ENCODE results near the gene URI1.
"Not testable (repeated sequence)": the region's sequence is repeated elsewhere in the genome, so short reads cannot be mapped to it uniquely, and the experiment has no call there.

URI1 gene

GRCh38 chr19:29946645-29947044, 4.6 kb downstream of the URI1 start:
- no peak overlapping the region for H3K4me3 ChIP-seq (IDR thresholded peaks at IDR 0.05; ENCODE audit: insufficient read depth, low read depth, low read length)
- H2AFZ ChIP-seq (ENCODE audit: low read depth), result no peak overlapping the region
- H3K4me1 ChIP-seq (ENCODE audit: low read depth, poor library complexity, severe bottlenecking), result peaks cover 26% of the 10 kb centered on the region
- H3K9ac ChIP-seq, result no peak overlapping the region
- no peaks in the 10 kb centered on the region for H3K27me3 ChIP-seq (ENCODE audit: insufficient read depth, low read depth)
- H3K4me2 ChIP-seq, result 0 out of 2 replicates have a peak overlapping the region, but pooled peaks have one; percentile 5
- H3K79me2 ChIP-seq (ENCODE audit: insufficient read depth, low read depth), result peaks cover 82% of the 10 kb centered on the region
- no peak for TF ChIP-seq CTCF (conservative IDR thresholded peaks at IDR 0.05; ENCODE audit: low read depth, low read length)
- H3K36me3 ChIP-seq (ENCODE audit: insufficient read depth), result no peaks in the 10 kb centered on the region
- peaks cover 24% of the 10 kb centered on the region for H4K20me1 ChIP-seq (ENCODE audit: insufficient read depth)
- no peak overlapping the region for H3K27ac ChIP-seq

DNA sequence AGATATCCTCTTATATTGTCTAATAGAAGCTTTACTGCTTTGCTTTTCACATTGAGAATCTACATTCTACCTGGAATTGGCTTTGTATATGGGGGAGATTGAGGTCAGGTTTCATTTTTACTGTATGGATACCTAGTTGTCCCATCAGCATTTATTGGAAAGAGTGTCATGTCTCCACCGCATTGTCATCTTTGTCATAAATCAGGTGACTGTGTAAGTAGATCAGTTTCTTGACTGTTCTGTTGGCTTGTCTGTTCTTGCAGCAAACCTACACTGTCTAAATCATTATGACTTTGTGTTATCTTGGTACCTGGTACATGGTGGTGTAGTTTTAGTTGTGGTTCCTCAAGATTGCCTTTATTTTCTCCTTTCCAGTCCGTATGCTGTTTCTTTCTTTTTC, 5.8 kb downstream of the URI1 start:
- no peak for TF ChIP-seq CTCF (conservative IDR thresholded peaks at IDR 0.05; ENCODE audit: low read depth, low read length)
- Histone ChIP-seq H3K27ac (no peak overlapping the region), H3K4me2 (no peak overlapping the region), H3K9ac (no peak overlapping the region), H3K79me2 (ENCODE audit: insufficient read depth, low read depth) (peaks cover 90% of the 10 kb centered on the region), H3K27me3 (ENCODE audit: insufficient read depth, low read depth) (no peaks in the 10 kb centered on the region), H3K4me1 (ENCODE audit: low read depth, poor library complexity, severe bottlenecking) (peaks cover 32% of the 10 kb centered on the region), H3K36me3 (ENCODE audit: insufficient read depth) (no peaks in the 10 kb centered on the region), H2AFZ (ENCODE audit: low read depth) (no peak overlapping the region), H4K20me1 (ENCODE audit: insufficient read depth) (peaks cover 26% of the 10 kb centered on the region), H3K4me3 (IDR thresholded peaks at IDR 0.05; ENCODE audit: insufficient read depth, low read depth, low read length) (no peak overlapping the region)

DNA sequence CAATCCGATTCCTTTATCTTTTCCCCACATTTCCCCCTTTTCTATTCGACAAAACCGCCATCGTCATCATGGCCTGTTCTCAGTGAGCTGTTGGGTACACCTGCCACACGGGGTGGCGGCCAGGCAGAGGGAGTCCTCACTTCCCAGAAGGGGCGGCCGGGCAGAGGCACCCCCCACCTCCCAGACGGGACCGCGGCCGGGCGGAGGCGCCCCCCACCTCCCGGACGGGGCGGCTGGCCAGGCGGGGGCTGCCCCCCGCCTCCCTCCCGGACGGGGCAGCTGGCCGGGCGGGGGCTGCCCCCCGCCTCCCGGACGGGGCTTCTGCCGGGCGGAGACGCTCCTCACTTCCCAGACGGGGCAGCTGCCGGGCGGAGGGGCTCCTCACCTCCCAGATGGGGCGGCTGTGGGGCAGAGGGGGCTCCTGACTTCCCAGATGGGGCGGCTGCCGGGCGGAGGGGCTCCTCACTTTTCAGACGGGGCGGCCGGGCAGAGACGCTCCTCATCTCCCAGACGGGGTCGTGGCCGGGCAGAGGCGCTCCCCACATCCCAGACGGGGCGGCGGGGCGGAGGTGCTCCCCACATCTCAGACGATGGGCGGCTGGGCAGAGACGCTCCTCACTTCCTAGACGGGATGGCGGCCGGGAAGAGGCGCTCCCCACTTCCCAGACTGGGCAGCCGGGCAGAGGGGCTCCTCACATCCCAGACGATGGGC, 6.9 kb downstream of the URI1 start:
- peaks cover 37% of the 10 kb centered on the region for H3K4me1 ChIP-seq (ENCODE audit: low read depth, poor library complexity, severe bottlenecking)
- not testable (repeated sequence) for H3K36me3 ChIP-seq (ENCODE audit: insufficient read depth); H3K27me3 ChIP-seq (ENCODE audit: insufficient read depth, low read depth); H3K9ac ChIP-seq; H3K27ac ChIP-seq; H3K4me3 ChIP-seq (IDR thresholded peaks at IDR 0.05; ENCODE audit: insufficient read depth, low read depth, low read length); H2AFZ ChIP-seq (ENCODE audit: low read depth); H3K4me2 ChIP-seq
- peaks cover 31% of the 10 kb centered on the region for H4K20me1 ChIP-seq (ENCODE audit: insufficient read depth)
- H3K79me2 ChIP-seq (ENCODE audit: insufficient read depth, low read depth), result peaks cover 90% of the 10 kb centered on the region

GRCh38 chr19:29952177-29952576, 10.1 kb downstream of the URI1 start:
- Histone ChIP-seq H3K27ac (no peak overlapping the region), H3K4me3 (IDR thresholded peaks at IDR 0.05; ENCODE audit: insufficient read depth, low read depth, low read length) (no peak overlapping the region), H2AFZ (ENCODE audit: low read depth) (no peak overlapping the region), H3K9ac (no peak overlapping the region), H3K36me3 (ENCODE audit: insufficient read depth) (no peaks in the 10 kb centered on the region), H3K4me1 (ENCODE audit: low read depth, poor library complexity, severe bottlenecking) (peaks cover 31% of the 10 kb centered on the region), H4K20me1 (ENCODE audit: insufficient read depth) (peaks cover 28% of the 10 kb centered on the region), H3K4me2 (no peak overlapping the region), H3K79me2 (ENCODE audit: insufficient read depth, low read depth) (peaks cover 90% of the 10 kb centered on the region), H3K27me3 (ENCODE audit: insufficient read depth, low read depth) (no peaks in the 10 kb centered on the region)
- TF ChIP-seq CTCF (conservative IDR thresholded peaks at IDR 0.05; ENCODE audit: low read depth, low read length), result no peak

DNA sequence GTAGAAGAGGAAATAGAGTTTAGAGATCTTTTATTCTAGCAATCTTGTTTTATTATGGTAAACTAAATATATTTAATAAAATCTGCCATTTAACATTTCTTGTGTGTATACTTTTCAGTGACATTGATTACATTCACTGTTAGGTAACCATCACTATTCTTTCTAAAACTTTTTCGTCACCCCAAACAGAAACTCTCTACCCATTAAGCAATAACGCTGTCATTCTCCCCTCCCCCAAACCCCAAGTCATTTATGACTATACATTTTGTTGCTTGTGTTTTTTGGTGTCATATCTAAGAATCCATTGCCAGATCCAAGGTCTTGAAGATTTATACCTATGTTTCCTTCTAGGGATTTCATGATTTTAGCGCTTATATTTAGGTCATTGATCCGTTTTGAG, 10.6 kb downstream of the URI1 start:
- peaks cover 27% of the 10 kb centered on the region for H4K20me1 ChIP-seq (ENCODE audit: insufficient read depth)

More for the DNA sequence above, 10.6 kb downstream of the URI1 start:
- Histone ChIP-seq H3K36me3 (ENCODE audit: insufficient read depth) (no peaks in the 10 kb centered on the region), H3K4me1 (ENCODE audit: low read depth, poor library complexity, severe bottlenecking) (peaks cover 27% of the 10 kb centered on the region), H3K4me2 (no peak overlapping the region), H3K4me3 (IDR thresholded peaks at IDR 0.05; ENCODE audit: insufficient read depth, low read depth, low read length) (no peak overlapping the region), H3K27me3 (ENCODE audit: insufficient read depth, low read depth) (no peaks in the 10 kb centered on the region), H3K27ac (no peak overlapping the region), H3K9ac (no peak overlapping the region), H2AFZ (ENCODE audit: low read depth) (no peak overlapping the region), H3K79me2 (ENCODE audit: insufficient read depth, low read depth) (peaks cover 90% of the 10 kb centered on the region)
- TF ChIP-seq CTCF (conservative IDR thresholded peaks at IDR 0.05; ENCODE audit: low read depth, low read length), result no peak

Measured in KMS-11 (cell line).